Activated CD4-positive, alpha-beta T cell treated with anti-CD3 and anti-CD28 coated beads, Interleukin-2, amount 10 ng/mL, durations not matched to agents 24 days and 14 days (primary cell): ENCODE measurements around the gene MITF. TPM values are rescaled to one million over a fixed set of nuclear protein-coding genes. Genes with fewer than 3 reads are reported as not detected.

Source experiments
- DNase-seq: peaks from one replicate; pipeline ENCODE4 v3.0.0; 2022
- H3K27ac Mint-ChIP-seq: one replicate; pipeline ENCODE4 v1.8.0; 2022; ENCODE audit warnings: mild to moderate bottlenecking, mixed read lengths
- H3K27me3 Mint-ChIP-seq: one replicate; pipeline ENCODE4 v1.8.0; 2022; ENCODE audit warnings: mixed read lengths
- H3K36me3 Mint-ChIP-seq: one replicate; pipeline ENCODE4 v1.8.0; 2022; ENCODE audit warnings: low read depth, mild to moderate bottlenecking, mixed read lengths
- H3K4me1 Mint-ChIP-seq: one replicate; pipeline ENCODE4 v1.8.0; 2021; ENCODE audit warnings: mixed read lengths
- H3K4me3 Mint-ChIP-seq: one replicate; pipeline ENCODE4 v1.8.0; 2022; ENCODE audit warnings: mild to moderate bottlenecking, moderate library complexity, mixed read lengths
- H3K9me3 Mint-ChIP-seq: one replicate; pipeline ENCODE4 v1.8.0; 2021; ENCODE audit warnings: mixed read lengths
- intact Hi-C: fragments of 100-400 bp; cut with micrococcal nuclease; formaldehyde crosslinking; loops from one replicate; pipeline ENCODE4 v1.15.1; 2023
- total RNA-seq: library from RNA; stranded (reverse); gene quantifications from 2 replicates; pipeline ENCODE4 v1.2.3, GENCODE V29; 2022

MITF gene
- total RNA-seq, 1 donor from 2014 or later = 0.16 TPM

GRCh38 chr3:69976021-69976420 is 236.8 kb downstream of the MITF start:
- no peak overlapping the region for H3K27ac Mint-ChIP-seq
- H3K4me3 Mint-ChIP-seq = no peak overlapping the region
- no peaks in the 10 kb centered on the region for H3K36me3 Mint-ChIP-seq
- no peaks in the 10 kb centered on the region for H3K27me3 Mint-ChIP-seq
- H3K4me1 Mint-ChIP-seq = no peaks in the 10 kb centered on the region
- DNase-seq = no peak
- intact Hi-C loops = no loop called here
- peaks cover 13% of the 10 kb centered on the region for H3K9me3 Mint-ChIP-seq

- peak overlapping the region; percentile 40 for H3K27ac Mint-ChIP-seq
- no peaks in the 10 kb centered on the region for H3K27me3 Mint-ChIP-seq
- peaks cover 13% of the 10 kb centered on the region for H3K9me3 Mint-ChIP-seq
- no peak overlapping the region for H3K4me3 Mint-ChIP-seq
- intact Hi-C loops = no loop called here
- H3K4me1 Mint-ChIP-seq = no peaks in the 10 kb centered on the region
- DNase-seq = no peak
- H3K36me3 Mint-ChIP-seq = no peaks in the 10 kb centered on the region
Measured at GRCh38 chr3:69983546-69984265, 244.4 kb downstream of the MITF start.

GRCh38 chr3:69985266-69985665 is 246.0 kb downstream of the MITF start:
- DNase-seq = no peak
- H3K36me3 Mint-ChIP-seq = no peaks in the 10 kb centered on the region
- peaks cover 6% of the 10 kb centered on the region for H3K9me3 Mint-ChIP-seq
- no peak overlapping the region for H3K27ac Mint-ChIP-seq
- intact Hi-C loops = no loop called here
- no peaks in the 10 kb centered on the region for H3K4me1 Mint-ChIP-seq
- no peaks in the 10 kb centered on the region for H3K27me3 Mint-ChIP-seq
- H3K4me3 Mint-ChIP-seq = no peak overlapping the region

- Mint-ChIP-seq H3K36me3 (no peaks in the 10 kb centered on the region), H3K27me3 (no peaks in the 10 kb centered on the region), H3K4me1 (no peaks in the 10 kb centered on the region), H3K27ac (no peak overlapping the region), H3K4me3 (no peak overlapping the region), H3K9me3 (no peaks in the 10 kb centered on the region)
- DNase-seq = no peak
- intact Hi-C loops = no loop called here
Measured at GRCh38 chr3:69986419-69986818, 247.2 kb downstream of the MITF start.

- intact Hi-C loops = no loop called here
- Mint-ChIP-seq H3K36me3 (no peaks in the 10 kb centered on the region), H3K27me3 (no peaks in the 10 kb centered on the region), H3K9me3 (no peaks in the 10 kb centered on the region), H3K27ac (no peak overlapping the region), H3K4me3 (no peak overlapping the region), H3K4me1 (no peaks in the 10 kb centered on the region)
- no peak for DNase-seq
Measured at GRCh38 chr3:69987833-69988232, 248.6 kb downstream of the MITF start.

GRCh38 chr3:69993757-69994156 is 254.5 kb downstream of the MITF start:
- Mint-ChIP-seq H3K9me3 (no peaks in the 10 kb centered on the region), H3K27ac (no peak overlapping the region)

GRCh38 chr3:69994919-69995318 is 255.7 kb downstream of the MITF start:
- DNase-seq = no peak
- no peaks in the 10 kb centered on the region for H3K9me3 Mint-ChIP-seq
- no peak overlapping the region for H3K4me3 Mint-ChIP-seq
- no peaks in the 10 kb centered on the region for H3K4me1 Mint-ChIP-seq
- no peaks in the 10 kb centered on the region for H3K27me3 Mint-ChIP-seq
- no peaks in the 10 kb centered on the region for H3K36me3 Mint-ChIP-seq
- no peak overlapping the region for H3K27ac Mint-ChIP-seq
- intact Hi-C loops = no loop called here

More at GRCh38 chr3:69993757-69994156, 254.5 kb downstream of the MITF start:
- no peaks in the 10 kb centered on the region for H3K36me3 Mint-ChIP-seq
- intact Hi-C loops = no loop called here
- no peaks in the 10 kb centered on the region for H3K4me1 Mint-ChIP-seq
- DNase-seq = no peak
- H3K4me3 Mint-ChIP-seq = no peak overlapping the region
- no peaks in the 10 kb centered on the region for H3K27me3 Mint-ChIP-seq

GRCh38 chr3:69997631-69998307 is 258.5 kb downstream of the MITF start:
- intact Hi-C loops = no loop called here
- no peaks in the 10 kb centered on the region for H3K36me3 Mint-ChIP-seq

GRCh38 chr3:69998759-69999139 is 259.5 kb downstream of the MITF start:
- Mint-ChIP-seq H3K4me1 (no peaks in the 10 kb centered on the region), H3K9me3 (no peaks in the 10 kb centered on the region), H3K4me3 (no peak overlapping the region), H3K36me3 (no peaks in the 10 kb centered on the region), H3K27ac (no peak overlapping the region), H3K27me3 (no peaks in the 10 kb centered on the region)
- intact Hi-C loops = no loop called here
- no peak for DNase-seq

More at GRCh38 chr3:69997631-69998307, 258.5 kb downstream of the MITF start:
- Mint-ChIP-seq H3K27ac (no peak overlapping the region), H3K27me3 (no peaks in the 10 kb centered on the region), H3K4me1 (no peaks in the 10 kb centered on the region), H3K4me3 (no peak overlapping the region), H3K9me3 (no peaks in the 10 kb centered on the region)
- no peak for DNase-seq

- no peaks in the 10 kb centered on the region for H3K9me3 Mint-ChIP-seq
- intact Hi-C loops = no loop called here
- H3K27me3 Mint-ChIP-seq = no peaks in the 10 kb centered on the region
- no peaks in the 10 kb centered on the region for H3K4me1 Mint-ChIP-seq
- no peak within 1 kb of the TSS for H3K27ac Mint-ChIP-seq
- H3K36me3 Mint-ChIP-seq = no peaks in the 10 kb centered on the region
- DNase-seq = no peak
- H3K4me3 Mint-ChIP-seq = no peak within 1 kb of the TSS
Measured at GRCh38 chr3:69999140-70000027, 260.1 kb downstream of the MITF start, which contains the start of gene SAMMSON. TSS of gene SAMMSON (plus strand) at chr3:69999733.

GRCh38 chr3:70000028-70000410 is 260.8 kb downstream of the MITF start:
- no peaks in the 10 kb centered on the region for H3K36me3 Mint-ChIP-seq
- no peak overlapping the region for H3K27ac Mint-ChIP-seq
- H3K27me3 Mint-ChIP-seq = no peaks in the 10 kb centered on the region
- no peak for DNase-seq
- intact Hi-C loops = no loop called here
- no peak overlapping the region for H3K4me3 Mint-ChIP-seq
- no peaks in the 10 kb centered on the region for H3K4me1 Mint-ChIP-seq
- no peaks in the 10 kb centered on the region for H3K9me3 Mint-ChIP-seq

- Mint-ChIP-seq H3K27ac (no peak overlapping the region), H3K4me3 (no peak overlapping the region), H3K27me3 (no peaks in the 10 kb centered on the region), H3K36me3 (no peaks in the 10 kb centered on the region), H3K9me3 (no peaks in the 10 kb centered on the region), H3K4me1 (no peaks in the 10 kb centered on the region)
- intact Hi-C loops = no loop called here
- no peak for DNase-seq
Measured at GRCh38 chr3:70000563-70001081, 261.4 kb downstream of the MITF start.

GRCh38 chr3:70003119-70003518 is 263.9 kb downstream of the MITF start:
- H3K4me1 Mint-ChIP-seq = no peaks in the 10 kb centered on the region
- no peak for DNase-seq
- H3K27me3 Mint-ChIP-seq = no peaks in the 10 kb centered on the region
- no peak overlapping the region for H3K4me3 Mint-ChIP-seq
- no peaks in the 10 kb centered on the region for H3K36me3 Mint-ChIP-seq
- H3K9me3 Mint-ChIP-seq = no peaks in the 10 kb centered on the region
- no peak overlapping the region for H3K27ac Mint-ChIP-seq
- intact Hi-C loops = no loop called here

GRCh38 chr3:70006089-70006488 is 266.8 kb downstream of the MITF start:
- Mint-ChIP-seq H3K4me1 (no peaks in the 10 kb centered on the region), H3K36me3 (no peaks in the 10 kb centered on the region), H3K27ac (no peak overlapping the region), H3K27me3 (no peaks in the 10 kb centered on the region), H3K4me3 (no peak overlapping the region), H3K9me3 (no peaks in the 10 kb centered on the region)
- DNase-seq = no peak
- intact Hi-C loops = no loop called here
